ENCODE data around the gene CNIH2. TPM values are rescaled to one million over a fixed set of nuclear protein-coding genes. Genes with fewer than 3 reads are reported as not detected.

The CNIH2 gene
- total RNA-seq, 3 donors from 2014 or later = 1.4 to 1.8 (median 1.7) TPM

- Mint-ChIP-seq H3K27me3 (ENCODE audit: low read depth) (no peaks in the 10 kb centered on the region), H3K4me3 (no peak overlapping the region), H3K4me1 (ENCODE audit: low read depth) (peaks cover 19% of the 10 kb centered on the region), H3K9me3 (no peaks in the 10 kb centered on the region), H3K36me3 (ENCODE audit: insufficient read depth) (peaks cover 14% of the 10 kb centered on the region)
- ATAC-seq = no peak
- DNase-seq = peak; percentile 27
These were observed 13.1 kb upstream of the CNIH2 start for GRCh38 chr11:66264914-66265313.

DNA sequence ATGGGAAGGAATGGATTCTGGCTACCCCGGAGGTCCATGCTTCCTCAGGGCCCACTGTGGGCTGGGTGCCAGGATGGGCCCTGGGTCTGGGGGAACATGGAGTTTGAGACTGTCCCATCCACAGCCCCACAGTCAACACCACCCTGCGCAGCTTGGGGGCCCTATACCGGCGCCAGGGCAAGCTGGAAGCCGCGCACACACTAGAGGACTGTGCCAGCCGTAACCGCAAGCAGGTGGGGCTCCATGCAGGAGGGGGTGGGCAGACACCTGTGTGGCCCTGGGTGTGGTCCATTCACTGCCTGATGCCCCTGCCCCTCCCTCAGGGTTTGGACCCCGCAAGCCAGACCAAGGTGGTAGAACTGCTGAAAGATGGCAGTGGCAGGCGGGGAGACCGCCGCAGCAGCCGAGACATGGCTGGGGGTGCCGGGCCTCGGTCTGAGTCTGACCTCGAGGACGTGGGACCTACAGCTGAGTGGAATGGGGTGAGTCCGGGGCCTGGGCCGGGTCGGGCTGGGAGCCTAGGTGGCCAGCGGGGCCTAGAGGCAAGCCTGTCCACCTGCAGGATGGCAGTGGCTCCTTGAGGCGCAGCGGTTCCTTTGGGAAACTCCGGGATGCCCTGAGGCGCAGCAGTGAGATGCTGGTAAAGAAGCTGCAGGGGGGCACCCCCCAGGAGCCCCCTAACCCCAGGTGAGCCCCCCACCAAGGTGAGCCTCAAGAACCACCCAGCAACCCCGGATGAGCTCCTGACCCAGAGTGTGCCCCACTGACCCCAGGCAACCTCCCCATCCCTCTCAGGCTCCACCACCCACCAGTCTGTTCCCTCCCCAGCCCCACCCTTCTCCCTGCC is 12.2 kb upstream of the CNIH2 start:
- Mint-ChIP-seq H3K9me3 (no peaks in the 10 kb centered on the region), H3K36me3 (ENCODE audit: insufficient read depth) (peaks cover 13% of the 10 kb centered on the region), H3K4me3 (no peak overlapping the region), H3K4me1 (ENCODE audit: low read depth) (peaks cover 27% of the 10 kb centered on the region), H3K27me3 (ENCODE audit: low read depth) (no peaks in the 10 kb centered on the region)
- no peak for DNase-seq
- ATAC-seq = no peak

DNA sequence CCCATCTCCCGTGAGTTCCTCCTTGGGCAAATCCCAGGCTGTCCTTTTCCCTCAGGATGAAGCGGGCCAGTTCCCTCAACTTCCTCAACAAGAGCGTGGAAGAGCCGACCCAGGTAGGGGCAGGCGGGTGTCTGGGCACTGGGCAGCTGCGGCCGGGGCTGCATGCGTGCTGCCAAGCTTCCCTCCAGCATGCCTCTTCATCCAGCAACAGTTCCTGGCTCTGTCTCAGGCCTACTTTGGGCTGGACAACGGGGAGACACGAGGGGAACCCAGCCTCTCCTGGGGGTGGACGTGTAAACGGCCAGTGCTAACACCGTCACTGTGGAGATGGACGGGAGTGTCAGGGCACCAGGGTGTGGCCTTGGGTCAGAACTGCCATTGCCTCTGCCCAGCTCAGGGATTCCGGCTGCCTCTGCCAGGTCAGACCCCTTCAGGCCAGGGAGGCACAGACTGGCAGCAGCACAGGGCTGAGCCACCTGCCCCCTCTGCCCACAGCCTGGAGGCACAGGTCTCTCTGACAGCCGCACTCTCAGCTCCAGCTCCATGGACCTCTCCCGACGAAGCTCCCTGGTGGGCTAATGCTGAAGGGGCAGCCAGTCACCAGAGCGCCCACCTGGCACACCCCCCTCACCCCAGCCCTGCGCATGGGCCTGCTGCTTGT is 11.5 kb upstream of the CNIH2 start:
- no peaks in the 10 kb centered on the region for H3K9me3 Mint-ChIP-seq
- ATAC-seq = no peak
- H3K36me3 Mint-ChIP-seq (ENCODE audit: insufficient read depth) = peaks cover 14% of the 10 kb centered on the region
- DNase-seq = no peak
- peak overlapping the region; percentile 96 for H3K4me3 Mint-ChIP-seq
- H3K27me3 Mint-ChIP-seq (ENCODE audit: low read depth) = no peaks in the 10 kb centered on the region
- H3K4me1 Mint-ChIP-seq (ENCODE audit: low read depth) = peaks cover 29% of the 10 kb centered on the region

- H3K4me1 Mint-ChIP-seq (ENCODE audit: low read depth) = peaks cover 34% of the 10 kb centered on the region
- ATAC-seq (no peak), DNase-seq (no peak)
- no peaks in the 10 kb centered on the region for H3K9me3 Mint-ChIP-seq
- no peaks in the 10 kb centered on the region for H3K27me3 Mint-ChIP-seq (ENCODE audit: low read depth)
- H3K36me3 Mint-ChIP-seq (ENCODE audit: insufficient read depth) = peaks cover 14% of the 10 kb centered on the region
- peak overlapping the region; percentile 96 for H3K4me3 Mint-ChIP-seq
These were observed 11.0 kb upstream of the CNIH2 start for GRCh38 chr11:66267039-66267378.

DNA sequence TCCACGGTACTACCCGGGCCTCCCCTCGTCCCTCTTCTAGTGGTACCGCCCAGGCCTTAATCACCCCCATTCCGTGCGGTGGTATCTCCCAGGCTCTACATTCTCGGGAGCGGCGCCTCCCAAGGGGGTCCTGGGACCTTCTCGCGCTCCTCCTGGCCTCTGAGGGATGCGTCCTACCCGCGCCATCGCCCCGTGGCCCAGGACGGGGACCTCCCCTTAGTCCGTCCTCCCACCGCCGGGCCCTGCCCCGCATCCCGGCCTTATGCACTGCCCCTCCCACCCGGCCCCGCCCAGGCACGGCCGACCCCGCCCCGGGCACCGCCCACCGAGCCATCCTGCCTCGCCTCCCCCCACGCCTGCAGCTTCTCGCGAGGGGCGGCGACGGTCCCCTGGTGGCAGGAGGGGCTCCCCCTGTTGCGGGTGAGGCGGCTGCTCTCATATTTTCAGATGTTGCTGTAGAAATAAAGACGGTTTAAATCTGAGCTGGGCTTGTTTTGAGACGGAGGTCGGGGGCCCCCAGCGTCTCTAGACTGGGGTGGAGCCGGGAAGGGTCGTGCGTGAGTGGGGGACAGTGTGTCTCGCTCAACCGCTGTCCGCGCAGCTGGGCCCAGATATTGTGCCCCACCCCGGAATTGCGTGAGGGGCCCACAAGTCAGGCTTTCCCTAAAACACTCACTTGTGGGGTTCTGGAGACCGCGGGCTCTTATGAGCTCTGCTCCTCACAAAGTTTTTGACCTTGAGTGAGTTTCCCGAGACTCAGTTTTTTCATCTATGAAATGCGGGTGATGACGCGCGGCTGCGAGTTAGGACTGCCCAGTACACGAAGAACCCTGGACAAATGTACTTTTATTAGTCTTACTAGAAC is 10.4 kb upstream of the CNIH2 start:
- H3K9me3 Mint-ChIP-seq = no peaks in the 10 kb centered on the region
- no peaks in the 10 kb centered on the region for H3K27me3 Mint-ChIP-seq (ENCODE audit: low read depth)
- peak; percentile 63 to 69 for ATAC-seq
- peaks cover 38% of the 10 kb centered on the region for H3K4me1 Mint-ChIP-seq (ENCODE audit: low read depth)
- peaks cover 17% of the 10 kb centered on the region for H3K36me3 Mint-ChIP-seq (ENCODE audit: insufficient read depth)
- DNase-seq = peak; percentile 83
- H3K4me3 Mint-ChIP-seq = peak overlapping the region; percentile 96

DNA sequence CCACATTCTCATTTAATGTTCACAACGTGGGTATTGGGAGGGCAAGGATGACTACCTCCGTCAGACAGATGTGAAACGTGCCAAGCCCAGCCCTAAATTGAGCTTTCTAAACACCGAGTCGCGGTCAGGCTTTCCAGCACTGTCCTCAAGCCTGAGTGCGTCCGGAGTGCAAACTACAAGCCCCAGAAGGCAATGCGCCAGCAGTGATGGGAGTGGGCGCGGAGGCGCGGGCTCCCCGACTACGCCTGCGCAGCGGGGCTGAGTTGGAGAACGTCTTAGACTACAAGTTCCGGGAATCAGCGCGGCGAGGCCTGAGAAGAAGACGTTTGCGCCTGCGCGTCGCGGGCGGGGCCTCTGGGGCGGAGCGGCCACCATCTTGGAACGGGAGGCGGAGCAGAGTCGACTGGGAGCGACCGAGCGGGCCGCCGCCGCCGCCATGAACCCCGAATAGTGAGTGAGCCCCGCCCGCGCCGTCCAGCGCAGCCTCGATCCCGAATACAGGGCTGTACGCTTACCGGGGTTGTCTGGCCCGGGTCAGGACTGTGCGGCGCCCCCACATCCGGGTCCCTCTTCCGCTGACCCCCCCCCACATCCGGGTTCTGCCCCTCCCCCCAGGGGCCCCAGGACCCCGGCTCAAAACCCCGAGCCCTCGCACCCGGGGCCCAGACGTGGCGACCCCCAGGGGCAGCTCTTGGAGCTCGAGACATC is 9.6 kb upstream of the CNIH2 start, which contains the start of gene RAB1B:
RAB1B (plus strand) TSS at position 396 of the 708 bp plus-strand sequence; CDS start at position 437, 41 bp downstream.
- Mint-ChIP-seq H3K9me3 (no peaks in the 10 kb centered on the region), H3K4me1 (ENCODE audit: low read depth) (peaks cover 45% of the 10 kb centered on the region), H3K27me3 (ENCODE audit: low read depth) (no peaks in the 10 kb centered on the region), H3K4me3 (peak within 1 kb of the TSS; percentile 96), H3K36me3 (ENCODE audit: insufficient read depth) (peaks cover 18% of the 10 kb centered on the region)
- DNase-seq = peak; percentile 99
- ATAC-seq = peak; percentile 84 to 85

- no peaks in the 10 kb centered on the region for H3K27me3 Mint-ChIP-seq (ENCODE audit: low read depth)
- peaks cover 51% of the 10 kb centered on the region for H3K4me1 Mint-ChIP-seq (ENCODE audit: low read depth)
- H3K9me3 Mint-ChIP-seq = no peaks in the 10 kb centered on the region
- H3K36me3 Mint-ChIP-seq (ENCODE audit: insufficient read depth) = peaks cover 21% of the 10 kb centered on the region
- no peak for ATAC-seq
- peak overlapping the region; percentile 96 for H3K4me3 Mint-ChIP-seq
- DNase-seq = no peak
These were observed 8.7 kb upstream of the CNIH2 start for GRCh38 chr11:66268952-66269905.

- H3K27me3 Mint-ChIP-seq (ENCODE audit: low read depth) = no peaks in the 10 kb centered on the region
- peaks cover 20% of the 10 kb centered on the region for H3K36me3 Mint-ChIP-seq (ENCODE audit: insufficient read depth)
- H3K4me1 Mint-ChIP-seq (ENCODE audit: low read depth) = peaks cover 52% of the 10 kb centered on the region
- DNase-seq (no peak), ATAC-seq (no peak)
- no peaks in the 10 kb centered on the region for H3K9me3 Mint-ChIP-seq
- no peak overlapping the region for H3K4me3 Mint-ChIP-seq
These were observed 6.2 kb upstream of the CNIH2 start for GRCh38 chr11:66271816-66272215.

DNA sequence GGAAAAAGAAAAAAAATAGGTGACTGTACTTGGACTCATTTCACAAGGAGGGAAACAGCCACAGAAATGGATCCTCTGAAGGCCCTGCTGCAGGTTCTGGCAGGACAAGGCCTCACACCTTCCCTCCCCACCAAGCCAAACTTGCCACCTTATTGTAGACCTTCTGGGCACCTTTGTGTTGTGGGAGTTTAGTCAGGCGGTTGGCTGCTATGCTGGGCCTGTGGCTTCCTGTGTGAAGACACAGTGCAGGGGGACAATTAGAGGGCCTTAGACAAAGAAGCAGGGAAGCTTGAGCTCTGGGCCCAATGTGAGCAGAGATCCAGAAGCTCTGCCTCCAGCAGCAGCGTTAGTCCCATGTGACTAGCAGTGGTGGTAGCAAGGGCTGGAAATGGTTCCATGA is 5.4 kb upstream of the CNIH2 start:
- no peak for ATAC-seq

GRCh38 chr11:66274219-66274618 is 3.8 kb upstream of the CNIH2 start:
- DNase-seq (no peak), ATAC-seq (no peak)
- Mint-ChIP-seq H3K9me3 (no peaks in the 10 kb centered on the region), H3K4me3 (no peak overlapping the region), H3K36me3 (ENCODE audit: insufficient read depth) (peaks cover 20% of the 10 kb centered on the region), H3K4me1 (ENCODE audit: low read depth) (peaks cover 49% of the 10 kb centered on the region), H3K27me3 (ENCODE audit: low read depth) (no peaks in the 10 kb centered on the region)

More for the DNA sequence above, 5.4 kb upstream of the CNIH2 start:
- Mint-ChIP-seq H3K4me3 (no peak overlapping the region), H3K27me3 (ENCODE audit: low read depth) (no peaks in the 10 kb centered on the region), H3K4me1 (ENCODE audit: low read depth) (peaks cover 50% of the 10 kb centered on the region), H3K9me3 (no peaks in the 10 kb centered on the region), H3K36me3 (ENCODE audit: insufficient read depth) (peaks cover 20% of the 10 kb centered on the region)
- no peak for DNase-seq

DNA sequence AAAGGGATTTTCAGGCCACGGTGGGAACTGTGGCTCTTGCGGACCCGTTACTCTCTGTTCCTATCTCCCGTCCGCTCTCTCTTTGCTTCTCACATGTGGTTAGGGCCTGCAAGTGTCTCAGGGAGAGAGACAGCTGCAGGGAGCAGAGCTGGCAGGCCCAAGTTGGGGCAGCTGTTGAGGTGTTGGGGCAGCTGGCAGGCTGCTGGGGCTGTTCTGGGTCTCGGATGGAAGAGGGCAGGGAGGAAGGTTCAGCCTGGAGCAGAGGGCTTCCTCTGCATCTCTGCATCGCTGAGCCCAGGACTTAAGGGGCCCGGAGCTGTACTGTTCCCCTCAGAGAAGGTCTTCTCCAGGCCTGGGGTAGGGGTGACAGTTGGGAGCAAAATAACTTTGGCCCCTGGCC is 2.6 kb upstream of the CNIH2 start:
- Mint-ChIP-seq H3K36me3 (ENCODE audit: insufficient read depth) (peaks cover 20% of the 10 kb centered on the region), H3K4me3 (no peak overlapping the region), H3K9me3 (no peaks in the 10 kb centered on the region), H3K4me1 (ENCODE audit: low read depth) (peaks cover 40% of the 10 kb centered on the region), H3K27me3 (ENCODE audit: low read depth) (no peaks in the 10 kb centered on the region)
- ATAC-seq = no peak
- DNase-seq = no peak

GRCh38 chr11:66275984-66276612 is 1.9 kb upstream of the CNIH2 start:
- Mint-ChIP-seq H3K4me1 (ENCODE audit: low read depth) (peaks cover 35% of the 10 kb centered on the region), H3K36me3 (ENCODE audit: insufficient read depth) (peaks cover 18% of the 10 kb centered on the region)

More at GRCh38 chr11:66275984-66276612, 1.9 kb upstream of the CNIH2 start:
- DNase-seq (no peak), ATAC-seq (no peak)
- Mint-ChIP-seq H3K9me3 (no peaks in the 10 kb centered on the region), H3K27me3 (ENCODE audit: low read depth) (no peaks in the 10 kb centered on the region), H3K4me3 (no peak overlapping the region)
